ENCODE results near the gene RITA1. TPM values are rescaled to one million over a fixed set of nuclear protein-coding genes. Genes with fewer than 3 reads are reported as not detected.
"Not testable (repeated sequence)": the region's sequence is repeated elsewhere in the genome, so short reads cannot be mapped to it uniquely, and the experiment has no call there.

The RITA1 gene
- polyA plus RNA-seq, 3 donors: 13.3 to 17.2 (median 13.5) TPM

DNA sequence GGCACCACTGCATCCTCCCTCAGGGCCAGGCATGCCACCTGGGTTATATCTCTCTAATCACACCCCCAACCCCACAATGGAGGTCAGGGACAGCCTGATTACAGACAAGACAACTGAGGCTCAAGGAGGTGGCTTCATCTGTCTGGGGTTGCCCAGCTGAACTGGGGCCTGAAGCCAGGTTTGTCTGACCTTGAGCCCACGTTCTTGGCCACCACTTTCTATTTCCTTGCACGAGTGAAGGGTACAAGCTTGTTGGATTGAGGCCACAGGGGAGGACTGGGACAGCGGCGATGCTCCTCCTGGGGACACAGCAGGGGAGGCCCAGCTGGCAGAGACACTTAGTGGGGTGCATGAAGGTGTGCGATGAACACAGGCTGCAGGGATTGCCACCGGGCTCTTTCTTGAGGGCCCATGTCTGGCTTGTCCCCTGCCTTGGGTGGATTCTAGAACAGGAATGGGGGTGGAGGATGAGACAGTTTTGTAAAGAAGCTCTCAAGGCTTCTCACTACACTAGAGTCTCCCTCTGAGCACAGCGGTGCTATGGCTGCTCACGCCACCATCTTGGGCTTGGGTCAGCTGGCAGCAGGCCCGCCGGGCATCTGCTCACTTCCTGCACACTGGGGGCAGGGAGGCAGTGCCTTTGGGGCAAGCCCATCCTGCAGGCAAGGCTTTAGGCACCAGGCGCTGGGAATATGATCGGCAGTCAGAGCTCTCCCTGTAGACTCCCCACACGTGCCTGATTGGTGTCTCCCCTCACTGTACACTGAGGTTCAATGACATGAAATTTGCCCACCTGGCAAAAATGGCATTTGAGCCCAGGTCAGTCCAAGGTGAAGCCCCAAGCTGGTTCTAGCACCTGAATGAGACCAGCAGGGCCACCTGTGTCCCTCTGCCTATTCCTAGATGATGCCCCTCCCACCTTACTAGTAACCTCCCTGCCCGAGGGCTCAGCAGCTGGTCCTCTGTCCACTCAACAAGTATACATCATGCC is 16.0 kb downstream of the RITA1 start:
- no peak for DNase-seq (ENCODE audit: low read depth in 3 of 3, low spot score in 2 of 3)

DNA sequence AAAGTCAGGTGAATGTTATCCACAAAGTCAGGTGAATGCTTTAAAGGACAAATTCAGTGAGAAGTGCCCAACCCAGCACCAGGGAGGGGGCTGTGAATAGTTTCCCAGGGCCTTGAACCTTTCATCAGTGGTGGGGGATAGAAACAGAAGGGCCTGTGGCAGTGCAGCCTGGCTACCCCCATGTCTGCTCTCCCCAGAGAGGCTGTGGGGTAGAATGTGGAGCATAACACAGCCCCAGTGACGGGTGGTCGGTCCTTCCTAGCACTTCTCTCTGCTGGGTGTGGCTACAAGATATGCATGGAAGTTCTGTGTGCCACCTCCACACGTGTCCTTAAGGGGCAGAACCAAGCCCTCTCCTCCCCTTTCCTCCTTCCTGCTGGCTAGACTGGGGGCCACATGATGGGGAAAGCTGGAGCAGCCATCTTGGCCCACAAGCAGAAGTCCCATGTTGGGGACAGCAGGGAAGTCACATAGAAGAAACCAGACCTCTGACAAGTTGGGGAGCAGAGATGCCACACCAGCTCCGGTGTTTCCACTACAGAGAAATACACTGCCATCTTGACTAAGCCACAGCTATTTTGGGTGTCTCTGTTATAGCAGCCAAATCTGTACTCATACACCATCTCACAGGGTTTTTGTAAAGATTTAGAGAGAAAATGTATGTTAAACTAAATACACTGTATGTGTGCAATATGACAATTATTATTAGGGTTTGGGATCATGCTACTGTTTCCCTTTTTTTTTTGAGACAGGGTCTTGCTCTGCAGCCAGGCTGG is 17.0 kb downstream of the RITA1 start:
- DNase-seq (ENCODE audit: low read depth in 3 of 3, low spot score in 2 of 3): no peak

DNA sequence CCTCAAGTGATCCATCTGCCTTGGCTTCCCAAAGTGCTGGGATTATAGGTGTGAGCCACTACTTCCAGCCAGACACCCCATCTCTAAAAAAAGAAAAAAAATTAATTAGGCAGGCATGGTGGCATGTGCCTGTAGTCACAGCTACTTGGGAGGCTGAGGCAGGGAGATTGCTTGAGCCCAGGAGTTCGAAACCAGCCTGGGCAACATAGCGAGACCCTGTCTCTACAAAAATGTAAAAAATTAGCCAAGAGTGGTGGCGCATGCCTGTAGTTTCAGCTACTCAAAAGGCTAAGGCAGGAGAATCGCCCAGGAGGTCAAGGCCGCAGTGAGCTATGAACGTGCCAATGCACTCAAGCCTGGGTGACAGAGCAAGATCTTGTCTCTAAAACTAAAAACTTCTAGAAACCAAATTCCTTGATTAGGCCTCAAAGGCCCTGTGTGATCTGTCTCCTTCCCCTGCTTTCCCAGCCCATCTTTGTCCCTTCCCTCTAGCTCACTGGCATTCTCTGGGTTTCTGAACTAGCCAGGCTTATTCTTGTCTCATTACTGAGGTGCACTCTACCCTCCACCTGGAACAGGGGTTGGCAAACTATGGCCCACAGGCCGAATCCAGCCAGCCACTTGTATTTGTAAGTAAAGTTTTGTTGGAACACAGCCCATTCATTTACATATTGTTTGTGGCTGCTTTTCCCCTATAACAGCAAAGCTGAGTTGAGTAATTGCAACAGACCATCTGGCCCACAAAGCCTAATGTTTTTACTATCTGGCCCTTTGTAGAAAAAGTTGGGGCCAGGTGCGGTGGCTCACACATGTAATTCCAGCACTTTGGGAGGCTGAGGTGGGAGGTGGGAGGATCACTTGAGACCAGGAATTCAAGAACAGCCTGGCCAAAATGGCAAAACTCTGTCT is 18.6 kb downstream of the RITA1 start:
- DNase-seq (ENCODE audit: low read depth in 3 of 3, low spot score in 2 of 3): no peak

DNA sequence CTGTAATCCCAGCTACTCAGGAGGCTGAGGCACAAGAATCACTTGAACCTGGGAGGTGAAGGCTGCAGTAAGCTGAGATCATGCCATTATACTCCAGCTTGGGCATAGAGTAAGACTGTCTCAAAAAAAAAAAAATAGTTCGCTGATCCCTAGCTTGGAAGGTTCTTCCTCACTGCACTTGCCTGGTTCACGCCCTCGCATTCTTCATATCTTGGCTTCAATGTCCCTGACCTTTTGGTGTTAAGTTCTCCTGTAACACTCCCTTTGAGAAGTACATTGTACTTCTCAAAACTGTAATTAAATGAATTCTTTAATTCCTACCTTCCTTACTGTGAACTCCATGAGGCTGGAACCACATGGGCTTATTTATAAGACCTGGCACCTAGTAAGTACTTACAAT is 19.3 kb downstream of the RITA1 start:
- DNase-seq (ENCODE audit: low read depth in 3 of 3, low spot score in 2 of 3): no peak

GRCh38 chr12:113206802-113207201 is 21.3 kb downstream of the RITA1 start:
- DNase-seq (ENCODE audit: low read depth in 3 of 3, low spot score in 2 of 3): not testable (repeated sequence)

DNA sequence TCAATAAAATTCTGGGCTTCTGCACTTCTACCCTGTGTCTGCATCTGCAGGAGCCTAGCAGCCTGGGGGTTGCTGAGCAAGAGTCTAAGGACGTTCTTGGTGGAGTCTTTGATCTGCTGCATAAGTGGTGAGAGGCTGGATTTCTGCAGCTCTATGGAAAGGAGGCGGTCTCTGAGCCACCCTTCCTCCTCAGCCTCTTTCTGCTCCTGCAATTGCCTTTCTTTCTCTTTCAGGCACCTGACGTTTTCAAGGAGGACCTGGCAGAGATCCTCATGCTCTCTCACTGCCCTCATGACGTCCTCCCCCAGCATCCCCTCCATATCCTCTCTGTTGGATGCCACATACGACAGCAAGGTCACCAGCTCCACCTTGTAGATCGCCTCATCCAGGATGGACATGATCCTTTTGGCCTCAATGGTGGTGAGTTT is 22.1 kb downstream of the RITA1 start:
- no peak for DNase-seq (ENCODE audit: low read depth in 3 of 3, low spot score in 2 of 3)

DNA sequence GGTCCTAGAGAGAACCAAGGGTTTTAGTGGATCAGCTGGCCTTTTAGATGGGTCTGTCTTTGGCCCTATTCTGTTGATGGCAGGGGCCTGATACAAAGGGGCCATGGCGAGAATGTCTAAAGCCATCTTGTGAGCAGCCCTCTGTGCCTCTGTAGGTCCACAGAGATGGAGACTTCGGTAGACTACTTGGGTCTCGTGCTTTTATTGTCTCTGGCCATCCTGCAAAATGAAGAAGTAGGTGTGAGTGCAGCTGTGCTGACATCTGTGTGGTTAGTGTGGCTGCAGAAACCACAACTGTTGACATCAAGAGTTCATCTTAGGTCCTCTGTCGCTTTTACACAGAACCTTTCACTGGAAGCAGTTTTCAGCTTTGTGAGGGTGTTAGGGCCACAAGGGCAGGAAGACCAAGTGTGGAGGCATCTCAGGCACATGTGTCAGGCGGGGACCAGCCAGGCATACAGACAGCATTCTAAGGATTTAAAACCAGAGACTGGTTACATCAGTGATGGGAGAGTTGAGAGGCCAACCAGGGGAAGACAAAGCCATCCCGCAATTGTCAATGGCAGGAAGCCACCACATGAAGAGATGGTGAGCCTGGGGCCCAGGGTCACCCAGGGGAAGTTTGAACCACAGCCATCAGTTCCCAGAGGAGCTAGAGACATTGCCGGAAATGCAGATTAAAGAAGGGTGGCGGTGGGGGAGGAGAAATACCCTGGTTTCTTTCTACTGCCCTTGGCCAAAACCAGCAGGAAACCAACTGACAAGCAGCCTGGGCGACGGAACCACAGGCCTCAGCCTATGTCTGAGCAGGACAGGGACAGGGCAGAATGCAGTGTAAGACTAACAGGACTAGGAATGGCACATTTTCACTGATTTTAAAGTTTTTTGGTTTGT is 22.8 kb downstream of the RITA1 start:
- no peak for DNase-seq (ENCODE audit: low read depth in 3 of 3, low spot score in 2 of 3)

DNA sequence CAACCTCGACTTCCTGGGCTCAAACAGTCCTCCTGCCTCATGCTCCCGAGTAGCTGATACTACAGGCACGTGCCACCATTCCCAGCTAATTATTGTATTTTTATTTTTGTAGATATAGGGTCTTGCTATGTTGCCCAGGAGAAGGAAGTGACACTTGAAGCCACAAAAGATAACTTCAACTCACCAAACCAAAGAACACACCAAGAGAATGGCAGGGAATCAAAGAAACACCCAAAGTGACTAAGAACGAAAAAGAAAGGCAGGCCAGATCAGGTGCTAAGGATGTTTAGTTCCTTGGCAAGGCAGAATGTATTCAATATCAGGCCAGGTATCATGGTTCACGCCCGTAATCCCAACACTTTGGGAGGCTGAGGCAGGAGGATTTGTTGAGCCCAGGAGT is 25.6 kb downstream of the RITA1 start:
- DNase-seq (ENCODE audit: low read depth in 3 of 3, low spot score in 2 of 3): no peak

- no peak for DNase-seq (ENCODE audit: low read depth in 3 of 3, low spot score in 2 of 3)
These were observed 29.4 kb downstream of the RITA1 start for GRCh38 chr12:113214895-113215400.

DNA sequence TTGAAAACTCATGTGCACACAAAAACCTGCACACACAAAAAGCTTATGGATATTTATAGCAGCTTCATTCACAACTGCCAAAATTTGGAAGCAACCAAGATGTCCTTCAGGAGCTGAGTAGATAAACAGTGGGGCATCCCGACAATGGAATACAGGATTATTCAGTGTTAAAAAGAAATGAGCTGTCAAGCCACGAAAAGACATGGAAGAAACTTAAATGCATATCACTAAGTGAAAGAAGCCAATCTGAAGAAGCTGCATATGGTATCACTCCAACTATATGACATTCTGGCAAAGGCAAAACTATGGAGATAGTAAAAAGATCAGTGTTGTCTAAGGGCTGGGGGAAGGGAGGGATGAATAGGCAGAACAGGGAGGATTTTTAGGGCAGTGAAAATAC is 30.5 kb downstream of the RITA1 start:
- DNase-seq (ENCODE audit: low read depth in 3 of 3, low spot score in 2 of 3): no peak

DNA sequence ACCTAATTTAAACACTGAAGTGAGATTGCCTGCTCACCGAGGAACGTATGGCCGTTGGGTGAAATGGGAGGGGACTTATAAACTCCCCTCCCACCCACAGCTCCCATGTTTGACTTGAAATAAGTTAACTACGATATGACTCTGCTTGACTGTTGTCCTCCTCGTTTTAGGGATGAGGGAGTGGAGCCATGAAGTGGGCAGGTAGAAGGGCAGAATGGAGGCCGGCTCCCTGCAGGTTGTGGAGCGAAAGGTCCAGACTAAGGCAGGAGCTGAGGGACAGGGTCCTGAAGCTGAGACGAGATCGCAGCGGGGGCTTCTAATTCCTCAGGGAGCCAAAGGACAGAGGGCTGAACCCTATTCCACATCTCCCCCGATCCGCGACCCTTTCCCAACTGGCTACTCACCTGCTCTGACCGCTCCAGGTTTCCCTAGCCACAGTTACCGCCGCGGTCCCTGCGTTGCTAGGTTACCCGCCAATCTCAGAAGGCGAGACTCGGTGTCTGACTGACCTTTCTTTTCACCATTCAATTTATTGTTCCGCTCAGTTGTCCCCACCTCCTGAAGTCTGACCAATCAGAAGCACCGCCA is 35.2 kb downstream of the RITA1 start:
- DNase-seq (ENCODE audit: low read depth in 3 of 3, low spot score in 2 of 3): no peak

DNA sequence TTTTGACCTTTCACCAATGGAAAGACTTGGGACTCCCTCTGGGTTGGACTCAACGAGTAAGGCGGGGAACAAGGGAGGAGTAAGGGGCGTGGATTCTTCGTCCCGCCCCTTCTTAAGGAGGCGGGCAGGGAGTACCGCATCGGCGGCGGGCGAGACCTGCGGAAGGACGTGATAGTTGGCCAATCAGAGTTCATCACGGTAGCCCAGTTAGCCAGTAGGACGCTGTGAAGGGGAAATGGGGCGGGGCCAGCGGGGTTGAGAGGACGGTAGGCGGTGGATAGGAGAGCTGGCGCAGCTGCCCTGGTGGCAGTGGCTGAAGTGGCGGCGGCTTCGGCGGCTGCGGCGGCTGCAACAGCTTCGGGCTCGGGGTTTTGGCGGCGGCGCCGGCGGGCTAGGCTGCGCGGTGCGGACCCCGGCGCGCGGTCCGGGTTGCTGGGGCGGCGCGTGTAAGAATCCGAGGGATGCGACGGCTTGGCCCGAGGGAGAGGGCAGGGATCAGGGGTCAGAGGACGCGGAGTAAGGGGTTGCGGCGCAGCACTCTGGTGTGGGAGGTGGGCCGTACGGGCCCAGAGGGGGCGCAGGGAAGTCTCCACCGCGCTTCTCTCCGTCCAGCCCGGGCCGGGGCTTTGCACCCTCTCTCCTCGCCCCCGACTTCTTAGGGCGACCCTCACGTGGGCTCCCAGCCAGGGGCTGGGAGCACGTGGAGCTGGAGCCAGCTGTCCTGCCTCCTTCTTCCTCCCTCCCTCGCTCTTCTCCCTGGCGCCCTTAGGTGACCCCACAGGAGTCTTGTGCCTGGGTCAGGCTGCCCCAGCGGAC is 35.9 kb downstream of the RITA1 start, which contains the start of gene TPCN1:
Gene TPCN1 (plus strand): TSS at position 284 of the 816 bp plus-strand sequence. CDS start 5,389 bp downstream, outside the sequence.
- DNase-seq (ENCODE audit: low read depth in 3 of 3, low spot score in 2 of 3): peak; percentile 99 to 100 (median 100)

GRCh38 chr12:113221997-113222729 is 36.6 kb downstream of the RITA1 start:
- no peak for DNase-seq (ENCODE audit: low read depth in 3 of 3, low spot score in 2 of 3)

GRCh38 chr12:113222730-113223531 is 37.4 kb downstream of the RITA1 start:
- DNase-seq (ENCODE audit: low read depth in 3 of 3, low spot score in 2 of 3): no peak

DNA sequence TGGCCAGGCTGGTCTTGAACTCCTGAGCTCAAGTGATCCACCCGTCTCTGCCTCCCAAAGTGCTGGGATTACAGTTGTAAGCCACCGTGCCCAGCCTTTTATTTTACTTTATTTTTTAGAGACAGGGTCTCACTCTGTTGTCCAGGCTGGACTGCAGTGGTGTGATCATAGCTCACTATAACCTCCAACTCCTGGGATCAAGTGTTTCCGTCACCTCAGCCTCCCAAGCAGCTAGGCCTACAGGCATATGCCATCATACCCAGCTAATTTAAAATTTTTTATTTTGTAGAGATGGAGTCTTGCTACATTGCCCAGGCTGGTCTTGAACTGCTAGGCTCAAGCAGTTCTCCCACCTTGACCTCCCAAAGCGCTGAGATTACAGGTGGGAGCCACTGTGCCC is 39.4 kb downstream of the RITA1 start:
- no peak for DNase-seq (ENCODE audit: low read depth in 3 of 3, low spot score in 2 of 3)

All from right renal cortex interstitium (tissue), 3 donors.